Cardiac muscle cell (in vitro differentiated cells and primary cell): ENCODE measurements around the gene ELOVL5. TPM values are rescaled to one million over a fixed set of nuclear protein-coding genes. Genes with fewer than 3 reads are reported as not detected.

Experiments used
- DNase-seq, 2 donors: peaks; one replicate each; pipeline versions ENCODE4 v3.0.0 to v3.0.0-alpha.2; 2010 to 2017; ENCODE audit warnings: low read depth in 1 of 2, low spot score in 1 of 2
- H3K27ac ChIP-seq: fragments of 200-600 bp; sonication (generic); 2 replicates; pipeline ENCODE4 v1.5.1; 2016
- H3K27me3 ChIP-seq: fragments of 200-600 bp; sonication (generic); 2 replicates; pipeline ENCODE4 v1.6.0; 2016; ENCODE audit warnings: control low read depth
- H3K36me3 ChIP-seq: fragments of 200-600 bp; sonication (generic); 2 replicates; pipeline ENCODE4 v1.5.1; 2016; ENCODE audit warnings: control low read depth
- H3K4me1 ChIP-seq: fragments of 200-600 bp; sonication (generic); 2 replicates; pipeline ENCODE4 v1.8.1; 2017; ENCODE audit warnings: low read depth, mild to moderate bottlenecking, mixed run types
- H3K4me3 ChIP-seq: fragments of 200-600 bp; sonication (generic); 2 replicates; pipeline ENCODE4 v1.5.1; 2016; ENCODE audit warnings: mild to moderate bottlenecking
- H3K9me3 ChIP-seq: fragments of 200-600 bp; sonication (generic); 2 replicates; pipeline ENCODE4 v1.5.1; 2017; ENCODE audit warnings: low read depth, mild to moderate bottlenecking, control low read depth
- CTCF ChIP-seq: IDR thresholded peaks from 2 replicates; pipeline ENCODE4 v1.5.1; 2012; ENCODE audit warnings: low read depth, mild to moderate bottlenecking, low read length
- polyA plus RNA-seq: library from polyadenylated mRNA; unstranded; fragments of >200 nt; fragmentation: Nextera tagmentation; extraction: Ambion mirVana; gene quantifications from 2 replicates; pipeline ENCODE4 v1.2.1, GENCODE V29; 2016
- total RNA-seq: library from RNA; depleted of rRNA; stranded (reverse); fragments of >200 nt; gene quantifications from 2 replicates; pipeline ENCODE4 v1.2.3, GENCODE V29; 2016

Gene ELOVL5
- total and polyA plus RNA-seq, 2 experiments from 2014 or later, result 39.4 to 54.1 TPM

- DNase-seq, result no peak
- no peaks in the 10 kb centered on the region for H3K4me1 ChIP-seq
- no peaks in the 10 kb centered on the region for H3K9me3 ChIP-seq
- no peak for TF ChIP-seq CTCF
- no peak overlapping the region for H3K27ac ChIP-seq
- H3K36me3 ChIP-seq, result no peaks in the 10 kb centered on the region
- H3K27me3 ChIP-seq, result no peaks in the 10 kb centered on the region
- H3K4me3 ChIP-seq, result no peak overlapping the region
Observed at GRCh38 chr6:53335224-53335994, 13.3 kb downstream of the ELOVL5 start.

GRCh38 chr6:53333439-53334408 is 15.0 kb downstream of the ELOVL5 start:
- Histone ChIP-seq H3K9me3 (no peaks in the 10 kb centered on the region), H3K27ac (no peak overlapping the region), H3K4me1 (no peaks in the 10 kb centered on the region), H3K27me3 (no peaks in the 10 kb centered on the region), H3K4me3 (no peak overlapping the region), H3K36me3 (no peaks in the 10 kb centered on the region)
- no peak for DNase-seq
- TF ChIP-seq CTCF, result no peak

- Histone ChIP-seq H3K27ac (no peak overlapping the region), H3K4me1 (peaks cover 6% of the 10 kb centered on the region), H3K4me3 (no peak overlapping the region), H3K9me3 (no peaks in the 10 kb centered on the region), H3K27me3 (no peaks in the 10 kb centered on the region), H3K36me3 (no peaks in the 10 kb centered on the region)
- DNase-seq, result no peak
- TF ChIP-seq CTCF, result no peak
Observed at GRCh38 chr6:53331678-53332077, 17.1 kb downstream of the ELOVL5 start.

GRCh38 chr6:53330137-53330536 is 18.6 kb downstream of the ELOVL5 start:
- H3K4me1 ChIP-seq, result peaks cover 6% of the 10 kb centered on the region
- DNase-seq, result no peak
- no peaks in the 10 kb centered on the region for H3K9me3 ChIP-seq
- H3K4me3 ChIP-seq, result no peak overlapping the region
- no peak for TF ChIP-seq CTCF
- no peaks in the 10 kb centered on the region for H3K36me3 ChIP-seq
- no peaks in the 10 kb centered on the region for H3K27me3 ChIP-seq
- no peak overlapping the region for H3K27ac ChIP-seq

- peaks cover 6% of the 10 kb centered on the region for H3K4me1 ChIP-seq
- no peaks in the 10 kb centered on the region for H3K9me3 ChIP-seq
- no peaks in the 10 kb centered on the region for H3K27me3 ChIP-seq
- H3K4me3 ChIP-seq, result no peak overlapping the region
- no peak for DNase-seq
- H3K27ac ChIP-seq, result no peak overlapping the region
- no peak for TF ChIP-seq CTCF
- H3K36me3 ChIP-seq, result no peaks in the 10 kb centered on the region
Observed at GRCh38 chr6:53328375-53328774, 20.4 kb downstream of the ELOVL5 start.
